NCI-H69 (cell line): ENCODE data around the gene BCKDHB.
A peak's percentile ranks its signal among the peaks of the same experiment; 100 is the strongest.
"Not testable (repeated sequence)": the region's sequence is repeated elsewhere in the genome, so short reads cannot be mapped to it uniquely, and the experiment has no call there.

Experiments used
- DNase-seq: peaks from one replicate; lab custom pipeline; 2025; lab: John Stamatoyannopoulos, UW

Gene BCKDHB

DNA sequence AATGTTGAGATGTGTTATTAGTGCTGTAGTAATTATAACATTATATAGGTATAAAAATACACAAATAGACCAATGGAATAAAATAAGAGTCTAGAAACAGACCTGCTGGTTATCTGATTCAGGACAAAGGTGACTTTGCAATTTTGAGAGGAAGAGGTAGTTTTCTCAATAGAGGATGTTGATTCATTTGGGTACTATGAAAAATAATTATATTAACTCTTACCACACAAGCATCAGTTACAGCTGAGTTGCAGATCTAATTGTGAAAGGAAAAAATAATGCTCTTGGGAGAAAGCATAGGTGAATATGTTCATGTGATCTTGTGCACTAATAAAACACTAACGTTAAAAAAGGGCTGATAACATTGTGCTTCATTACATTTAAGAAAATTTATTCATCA, 103.0 kb downstream of the BCKDHB start:
- no peak for DNase-seq

DNA sequence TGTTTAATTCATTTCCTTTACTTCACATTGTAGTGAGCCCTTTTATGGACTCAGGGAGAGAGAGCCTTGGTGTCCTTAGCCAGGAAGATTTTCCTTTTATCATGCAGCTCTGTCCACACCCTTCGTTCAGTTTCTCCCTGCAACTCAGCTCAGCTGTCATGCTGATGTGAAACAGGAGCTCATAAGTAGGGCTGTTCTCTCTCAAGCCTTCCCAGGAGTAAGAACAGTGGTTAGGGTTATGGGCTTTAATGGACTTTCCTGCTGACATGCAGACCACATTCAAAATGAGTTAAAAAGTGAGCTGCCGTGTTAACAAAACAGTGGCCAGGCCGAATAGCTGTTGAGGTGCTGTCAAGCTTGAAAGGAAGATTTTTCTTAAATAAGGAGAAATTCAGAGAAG, 104.1 kb downstream of the BCKDHB start:
- peak; percentile 21 for DNase-seq

DNA sequence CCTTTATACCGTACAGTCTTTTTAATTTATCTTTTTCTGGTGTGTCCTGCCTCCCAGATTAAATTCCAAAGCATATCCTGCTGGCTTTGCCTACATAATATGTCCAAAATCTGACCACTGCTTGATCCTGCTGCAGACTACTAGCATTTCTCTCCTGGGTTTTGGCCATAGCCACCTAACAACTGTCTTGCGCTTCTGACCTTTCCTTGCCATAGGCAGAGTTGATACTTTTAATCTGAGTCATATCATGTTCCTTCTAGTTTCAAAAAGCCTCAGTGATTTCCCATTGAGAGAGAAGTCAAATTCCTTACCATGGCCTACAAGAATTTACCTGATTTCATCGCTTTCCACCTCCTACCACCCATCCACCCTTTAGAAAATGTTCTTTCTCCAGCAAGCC, 104.8 kb downstream of the BCKDHB start:
- no peak for DNase-seq

DNA sequence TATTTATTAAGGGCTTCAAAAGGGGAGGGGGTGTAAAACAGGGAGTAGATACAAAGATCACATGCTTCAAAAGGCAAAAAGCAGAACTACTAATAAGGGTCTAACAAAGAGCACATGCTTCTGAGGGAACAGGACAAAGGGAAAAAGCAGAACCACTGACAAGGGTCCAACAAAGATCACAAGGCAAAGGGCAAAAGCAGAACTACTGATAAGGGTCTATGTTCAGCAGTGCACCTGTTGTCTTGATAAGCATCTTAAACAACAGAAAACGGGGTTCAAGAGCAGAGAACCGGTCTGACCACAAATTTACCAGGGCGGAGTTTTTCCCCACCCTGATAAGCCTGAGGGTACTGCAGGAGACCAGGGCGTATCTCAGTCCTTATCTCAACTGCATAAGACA, 105.4 kb downstream of the BCKDHB start:
- not testable (repeated sequence) for DNase-seq

DNA sequence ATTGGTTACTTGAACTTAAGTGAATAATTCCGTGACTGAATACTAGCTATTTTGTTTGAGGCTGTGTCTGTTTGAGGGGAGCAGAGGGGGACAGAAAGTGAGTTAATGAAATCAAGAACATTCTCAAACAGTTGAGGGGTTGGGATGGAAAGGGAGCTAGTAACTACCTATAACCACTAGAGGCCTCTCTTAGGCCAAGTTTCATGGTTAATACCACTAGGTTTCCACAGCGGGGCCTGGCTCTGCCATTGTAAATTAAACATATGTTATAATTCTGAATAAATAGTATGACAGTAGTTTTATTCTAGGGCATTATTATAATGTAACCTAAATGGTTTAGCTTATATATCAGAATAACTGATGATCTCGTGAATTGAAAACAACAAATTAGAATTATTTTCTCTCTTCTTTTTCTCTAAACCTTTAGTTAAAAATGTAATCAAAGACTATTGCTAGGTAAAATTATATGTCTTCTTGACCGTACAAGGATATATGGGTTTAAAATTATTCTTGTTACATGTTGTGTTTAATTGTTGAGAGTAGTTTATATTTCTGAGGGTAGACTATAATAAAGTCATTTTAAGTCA, 108.1 kb downstream of the BCKDHB start:
- peak; percentile 91 for DNase-seq

DNA sequence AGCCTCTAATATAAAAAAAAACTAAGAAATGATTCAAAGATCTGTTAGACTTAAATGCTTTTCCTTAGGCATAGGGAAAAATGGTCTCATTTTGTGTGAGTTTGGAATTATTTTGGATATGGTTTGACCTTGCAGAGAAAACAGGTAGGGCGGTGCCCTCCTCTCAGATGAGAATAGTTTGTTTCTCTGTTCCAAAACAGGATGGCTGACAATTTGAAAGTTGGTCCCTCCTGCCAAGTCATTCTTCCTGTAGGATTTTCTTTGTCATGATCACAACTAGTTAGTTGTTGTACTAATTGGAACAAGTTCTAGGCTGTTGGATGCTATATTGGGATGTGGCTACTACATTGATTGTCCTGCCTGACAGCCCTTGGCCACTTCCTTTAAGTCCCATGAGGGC, 108.6 kb downstream of the BCKDHB start:
- peak; percentile 18 for DNase-seq

DNA sequence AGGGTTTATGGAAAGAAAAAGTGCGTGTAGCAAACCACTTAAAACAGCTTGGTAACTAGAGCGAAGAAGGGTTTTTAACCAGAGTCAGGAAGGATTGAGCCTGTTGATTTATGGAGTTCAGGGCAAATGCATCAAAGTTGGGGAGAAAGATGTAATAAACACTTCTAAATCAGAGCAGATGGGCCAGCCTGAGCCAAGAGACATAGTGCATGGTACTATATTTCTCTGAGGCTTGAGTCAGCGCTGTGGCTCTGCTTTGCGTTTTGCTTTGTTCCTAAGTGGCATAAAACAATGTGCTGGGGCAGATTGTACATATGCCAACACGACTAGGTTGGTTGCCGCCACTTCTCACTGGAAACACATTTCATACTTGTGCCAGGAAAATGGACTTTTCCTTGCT, 111.3 kb downstream of the BCKDHB start:
- peak; percentile 44 for DNase-seq

DNA sequence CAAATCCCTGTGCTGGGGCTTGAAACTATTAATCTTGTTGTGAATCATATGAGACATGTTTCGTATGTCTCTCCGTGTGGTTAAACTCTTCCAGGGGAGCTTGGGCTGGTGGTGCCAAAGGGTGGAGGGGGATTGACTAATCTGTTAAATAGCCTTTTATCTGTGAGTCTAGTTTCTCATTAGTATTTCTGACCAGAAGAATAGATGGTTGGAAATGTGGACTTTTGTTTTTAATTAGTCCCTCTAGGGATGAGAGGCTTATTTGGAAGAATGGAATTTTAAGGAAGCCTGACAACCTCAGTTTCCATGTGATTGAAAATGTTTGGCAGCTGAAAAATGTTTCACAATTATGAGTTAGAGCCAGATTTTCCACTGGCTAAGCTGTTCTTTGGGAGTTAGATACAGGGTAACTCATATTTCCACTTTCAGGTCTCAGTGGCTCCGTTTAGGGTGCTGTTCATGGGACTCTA, 117.3 kb downstream of the BCKDHB start:
- no peak for DNase-seq

DNA sequence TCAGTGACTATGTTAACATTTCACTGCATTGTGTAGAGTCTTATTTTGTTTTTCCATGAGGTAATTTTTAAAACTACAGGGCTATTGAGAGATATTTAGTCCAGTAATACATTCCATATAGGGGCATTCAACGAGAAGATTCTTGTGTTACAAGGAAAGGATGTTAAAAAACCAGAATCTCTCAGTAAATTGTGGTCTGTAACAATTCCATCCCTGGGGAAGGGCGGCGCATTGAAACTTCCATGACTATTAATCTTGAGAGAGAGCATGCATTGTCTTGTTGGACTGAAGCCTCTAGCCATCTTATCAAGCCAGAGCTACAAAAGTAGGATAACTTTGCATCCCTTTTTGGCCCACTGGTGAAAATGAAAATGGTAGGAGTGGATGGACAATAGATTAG, 119.7 kb downstream of the BCKDHB start:
- no peak for DNase-seq

DNA sequence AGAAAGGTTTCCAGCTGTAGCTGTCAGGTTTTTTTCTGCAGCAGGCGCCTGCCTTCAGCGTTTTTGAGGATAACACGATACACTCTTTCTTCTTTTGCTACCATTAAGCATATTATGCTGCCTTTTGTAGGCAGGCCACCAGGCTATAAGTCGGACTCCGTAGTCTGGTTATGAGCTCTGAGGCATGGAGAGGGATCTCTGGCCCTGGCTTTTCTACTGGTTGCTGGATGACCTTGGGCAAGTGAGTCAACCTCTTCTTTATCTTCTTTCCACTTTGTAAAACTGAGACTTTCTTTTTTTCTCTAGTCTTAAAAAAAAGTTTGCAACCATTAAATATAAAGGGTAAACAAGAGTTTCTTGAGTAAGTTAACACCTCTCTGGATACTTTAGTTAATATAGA, 120.2 kb downstream of the BCKDHB start:
- no peak for DNase-seq

DNA sequence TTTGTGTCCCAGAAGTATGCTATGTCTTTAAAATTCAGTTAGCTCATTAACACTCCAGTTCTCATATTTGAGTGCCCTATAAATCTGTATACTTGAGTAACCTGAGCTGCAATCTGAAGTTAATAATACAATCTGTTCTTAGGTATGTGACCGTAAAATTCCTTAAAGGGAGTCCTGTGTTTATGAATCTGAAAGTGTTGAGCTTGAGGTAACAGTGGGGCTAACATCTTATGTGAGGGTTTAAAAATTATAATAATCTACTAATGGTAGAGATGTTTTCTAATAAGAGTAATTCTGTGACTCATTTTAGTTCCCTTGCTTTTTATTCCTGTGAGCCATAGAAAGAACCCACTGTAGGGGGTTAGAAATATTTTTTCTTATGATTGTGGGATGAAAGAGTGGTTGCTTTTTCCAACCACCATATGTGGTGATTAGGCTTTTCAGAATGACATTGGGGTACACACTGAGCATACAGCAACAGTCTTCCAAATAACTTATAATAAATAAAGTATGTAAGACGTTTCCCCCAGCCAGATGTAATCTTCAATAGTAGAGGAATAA, 121.2 kb downstream of the BCKDHB start:
- no peak for DNase-seq

DNA sequence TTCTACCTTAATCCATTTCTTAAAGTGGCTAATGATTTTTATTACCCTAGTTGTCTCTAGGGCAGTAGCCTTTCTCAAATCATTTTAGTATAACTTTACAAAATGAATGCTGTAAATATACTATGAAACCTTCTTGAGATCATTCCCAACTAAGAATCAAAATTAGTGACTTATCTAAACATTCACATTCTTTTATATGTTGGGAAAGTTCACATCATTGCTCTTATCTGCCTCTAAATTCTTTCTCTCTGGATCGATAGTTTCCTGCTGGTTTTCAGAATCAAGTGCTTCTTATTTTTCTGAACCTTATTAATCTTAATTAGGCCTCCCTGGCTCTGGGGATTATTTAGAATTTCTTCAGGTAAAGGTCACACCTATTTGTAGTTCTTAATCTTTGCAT, 126.8 kb downstream of the BCKDHB start:
- DNase-seq = no peak

DNA sequence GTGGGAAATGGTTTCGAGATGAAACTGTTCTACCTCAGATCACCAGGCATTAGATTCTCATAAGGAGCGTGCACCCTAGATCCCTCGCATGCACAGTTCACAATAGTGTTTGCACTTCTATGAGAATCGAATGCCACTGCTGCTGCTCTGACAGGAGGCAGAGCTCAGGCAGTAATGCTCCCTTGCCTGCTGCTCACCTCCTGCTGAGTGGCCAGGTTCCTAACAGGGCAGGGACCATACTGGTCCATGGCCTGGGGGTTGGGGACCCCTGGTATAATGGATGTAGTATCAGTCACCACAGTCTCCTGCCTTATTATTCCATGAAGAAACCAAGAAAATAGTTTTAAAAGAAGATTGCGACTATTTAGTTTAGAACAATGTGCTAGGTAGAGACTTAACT, 127.5 kb downstream of the BCKDHB start:
- no peak for DNase-seq

DNA sequence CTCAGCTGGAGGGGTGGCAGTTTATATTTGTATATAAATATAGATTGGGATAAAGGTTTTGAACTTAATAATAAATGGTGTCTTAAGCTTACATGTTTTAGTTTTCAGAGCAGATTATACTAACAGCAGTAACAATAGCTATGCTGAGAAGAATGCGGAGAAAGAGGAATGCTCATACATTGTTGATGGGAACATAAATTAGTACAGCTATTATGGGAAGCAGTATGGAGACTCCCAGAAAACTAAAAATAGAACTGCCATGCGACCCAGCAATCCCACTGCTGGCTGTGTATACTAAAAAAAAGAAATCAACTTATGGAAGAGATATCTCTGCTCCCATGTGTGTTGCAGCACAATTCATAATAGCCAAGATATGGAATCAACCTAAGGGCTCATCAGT, 127.9 kb downstream of the BCKDHB start:
- DNase-seq = no peak

DNA sequence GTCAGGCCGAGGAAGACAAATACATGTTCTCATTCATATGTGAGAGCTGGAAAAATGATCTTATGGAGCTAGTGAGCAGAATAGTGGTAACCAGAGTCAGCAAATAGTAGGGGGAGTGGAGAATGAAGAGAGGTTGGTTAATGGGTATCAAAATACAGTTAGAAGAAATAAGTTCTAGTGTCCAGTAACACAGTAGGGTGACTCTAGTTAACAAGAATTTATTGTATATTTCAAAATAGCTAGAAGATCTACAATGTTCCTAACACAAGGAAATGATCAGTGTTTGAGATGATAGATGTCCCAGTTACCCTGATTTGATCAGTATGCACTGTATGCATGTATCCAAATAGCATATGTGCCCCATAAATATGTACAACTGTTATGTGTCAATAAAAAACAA, 128.4 kb downstream of the BCKDHB start:
- DNase-seq = no peak

DNA sequence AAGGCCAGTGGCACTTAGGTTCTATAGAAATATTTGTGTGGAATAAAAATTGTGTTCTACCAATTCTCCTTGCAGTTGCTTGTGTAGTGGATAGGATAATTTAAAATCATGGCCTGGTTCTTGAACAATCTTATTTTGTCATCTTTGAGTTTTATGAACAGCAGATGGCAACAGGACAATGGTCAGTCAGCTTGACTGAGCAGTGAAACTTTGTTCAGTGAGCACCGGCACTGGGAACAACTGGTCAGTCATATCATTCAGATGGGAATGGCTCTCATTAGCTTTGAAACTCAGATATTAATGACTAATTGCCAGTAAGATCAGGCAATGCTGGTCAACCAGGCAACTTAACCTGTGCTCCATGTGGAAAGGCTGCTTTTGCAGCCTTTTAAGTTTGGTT, 129.2 kb downstream of the BCKDHB start:
- DNase-seq = no peak

DNA sequence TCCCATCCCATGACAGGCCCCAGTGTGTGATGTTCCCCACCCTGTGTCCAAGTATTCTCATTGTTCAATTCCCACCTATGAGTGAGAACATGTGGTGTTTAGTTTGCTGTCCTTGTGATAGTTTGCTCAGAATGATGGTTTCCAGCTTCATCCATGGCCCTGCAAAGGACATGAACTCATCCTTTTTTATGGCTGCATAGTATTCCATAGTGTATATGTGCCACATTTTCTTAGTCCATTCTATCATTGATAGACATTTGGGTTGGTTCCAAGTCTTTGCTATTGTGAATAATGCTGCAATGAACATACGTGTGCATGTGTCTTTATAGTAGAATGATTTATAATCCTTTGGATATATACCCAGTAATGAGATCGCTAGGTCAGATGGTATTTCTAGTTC, 132.3 kb downstream of the BCKDHB start:
- not testable (repeated sequence) for DNase-seq

DNA sequence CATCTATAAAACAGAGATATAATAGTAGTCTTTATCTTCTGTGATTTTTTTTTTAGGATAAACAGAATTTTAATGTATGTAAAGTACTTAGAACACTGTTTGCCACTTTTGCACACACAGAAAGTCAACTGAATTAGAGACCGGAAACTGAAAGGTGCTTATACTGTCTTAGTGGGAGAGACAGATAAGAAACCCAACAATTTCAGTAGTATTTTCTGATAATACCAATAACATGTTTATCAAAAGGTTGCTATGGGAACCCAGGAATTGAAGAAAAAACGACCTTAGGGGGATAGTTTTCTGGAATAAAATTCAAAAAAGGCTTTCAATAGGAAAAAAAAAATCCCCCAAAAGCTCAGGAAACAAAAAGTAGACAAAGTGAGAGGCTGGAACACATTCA, 138.6 kb downstream of the BCKDHB start:
- no peak for DNase-seq

DNA sequence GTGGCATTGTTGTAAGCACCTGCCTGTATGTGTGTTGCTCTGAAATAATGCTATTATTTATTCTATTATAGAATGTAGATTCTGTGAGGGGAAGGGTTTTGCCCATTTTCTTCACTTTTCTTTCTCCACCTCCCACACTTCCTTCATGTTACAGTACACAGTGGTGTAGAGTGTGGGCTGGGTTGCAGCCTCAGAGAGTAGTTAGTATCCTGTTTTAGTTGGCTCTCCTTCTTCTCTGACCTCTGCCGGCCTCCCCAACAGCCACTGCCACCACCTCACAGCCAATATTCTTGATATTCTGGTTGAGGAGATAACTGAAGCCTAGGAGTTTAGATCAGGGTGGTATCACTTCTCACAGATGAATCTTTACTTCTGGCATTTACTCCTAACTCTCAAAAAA, 143.4 kb downstream of the BCKDHB start:
- DNase-seq = no peak

DNA sequence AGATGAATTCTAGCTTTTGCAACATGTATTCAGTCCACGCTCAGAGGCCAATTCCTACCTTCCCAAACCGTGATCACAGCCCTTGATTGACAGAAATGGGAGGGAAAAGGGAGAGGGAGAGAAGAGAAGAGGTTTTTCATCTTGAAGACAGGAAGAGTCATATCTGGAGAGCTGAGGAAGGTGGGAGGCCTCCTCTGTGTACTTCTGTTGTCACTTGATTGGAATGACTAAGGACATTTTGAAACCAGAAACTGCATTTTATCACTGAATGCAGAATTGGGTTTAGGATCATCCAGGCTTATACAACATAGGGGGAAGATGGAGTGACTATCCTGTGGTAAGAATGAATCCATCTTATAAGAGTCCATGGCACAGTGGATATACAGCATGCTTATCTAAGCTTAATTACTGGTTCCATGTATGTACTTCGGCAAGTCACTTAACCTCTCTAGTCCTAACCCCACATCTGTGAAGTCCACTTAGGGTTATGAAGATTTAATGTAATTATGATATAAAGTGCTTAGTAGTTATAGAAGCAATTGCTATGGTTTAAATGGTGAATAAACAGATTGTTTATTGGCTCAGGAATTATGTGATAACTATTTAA, 144.0 kb downstream of the BCKDHB start:
- DNase-seq = no peak

DNA sequence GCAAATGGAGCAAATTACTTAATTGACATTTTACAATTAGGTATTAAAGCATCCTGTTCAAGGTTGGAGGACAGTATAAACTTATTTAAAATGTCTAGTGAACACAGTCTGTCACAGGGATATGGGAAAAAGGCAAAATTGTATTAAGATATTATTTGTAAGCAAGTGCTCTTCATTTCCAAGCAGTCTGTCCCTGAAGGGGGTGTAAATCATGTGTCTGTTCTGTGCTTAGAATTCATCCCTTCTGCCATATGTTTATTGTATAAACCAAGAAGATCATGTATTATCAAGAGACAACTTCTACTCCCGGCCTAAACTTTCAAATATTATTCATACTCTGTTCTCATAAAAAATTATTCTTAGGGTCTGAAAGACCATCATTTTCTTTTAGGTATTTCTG, 144.8 kb downstream of the BCKDHB start:
- no peak for DNase-seq

DNA sequence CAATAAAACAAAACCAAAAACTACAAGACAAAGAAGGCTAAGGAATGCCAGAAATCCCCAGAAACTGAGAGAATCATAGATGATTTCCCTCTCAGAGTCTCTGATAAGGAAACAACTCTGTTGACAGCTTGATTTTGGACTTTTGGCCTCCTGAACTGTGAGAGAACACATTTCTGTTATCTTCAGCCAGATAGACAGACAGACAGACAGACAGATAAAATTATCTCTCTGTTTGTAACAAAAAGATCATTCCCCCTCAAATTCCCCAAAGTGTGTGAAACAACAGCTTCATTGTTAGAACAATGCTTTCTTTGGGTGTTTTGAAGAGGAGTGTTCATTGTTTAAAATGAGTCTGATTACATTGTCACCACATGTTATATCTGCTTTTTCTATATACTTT, 148.2 kb downstream of the BCKDHB start:
- no peak for DNase-seq

DNA sequence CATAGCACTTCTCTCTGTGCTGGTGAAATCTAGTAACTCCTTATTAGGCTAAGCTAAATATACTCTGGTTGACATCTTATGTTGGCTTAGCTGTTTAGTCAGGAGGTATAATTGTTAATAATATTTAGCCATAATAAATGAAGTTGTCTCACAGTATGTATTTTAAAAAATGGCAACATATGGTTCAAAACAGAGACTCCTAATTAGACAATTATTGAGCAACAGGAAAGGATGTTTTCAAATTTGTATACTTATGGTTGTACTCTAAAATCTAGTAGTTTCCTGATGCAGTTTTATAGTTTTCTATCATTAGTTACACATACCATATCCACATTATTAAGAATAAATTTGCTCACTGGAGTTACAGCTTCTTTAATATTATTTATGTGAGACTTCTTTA, 150.2 kb downstream of the BCKDHB start:
- peak; percentile 45 for DNase-seq

DNA sequence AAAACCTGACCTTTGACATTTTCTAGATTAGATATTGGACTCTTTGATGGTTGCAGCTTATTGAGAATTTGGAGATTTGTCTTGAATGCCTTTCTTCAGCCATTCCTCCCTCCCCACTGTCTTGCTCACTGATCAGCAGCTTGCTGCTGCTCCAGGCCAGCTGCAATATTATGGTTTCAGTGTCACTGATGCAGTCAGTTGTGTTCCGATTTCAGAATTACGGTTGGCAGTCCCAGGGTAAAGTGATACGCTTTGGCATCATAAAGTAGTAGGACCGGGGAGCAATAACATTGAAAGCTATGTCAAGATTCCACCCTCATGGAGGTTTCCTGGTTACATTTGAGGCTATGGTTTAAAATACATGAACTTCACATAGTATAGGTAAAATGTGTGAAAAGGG, 152.6 kb downstream of the BCKDHB start:
- no peak for DNase-seq
